Measurements from ENCODE around the gene WASF3.
A peak's percentile ranks its signal among the peaks of the same experiment; 100 is the strongest.

Gene WASF3

DNA sequence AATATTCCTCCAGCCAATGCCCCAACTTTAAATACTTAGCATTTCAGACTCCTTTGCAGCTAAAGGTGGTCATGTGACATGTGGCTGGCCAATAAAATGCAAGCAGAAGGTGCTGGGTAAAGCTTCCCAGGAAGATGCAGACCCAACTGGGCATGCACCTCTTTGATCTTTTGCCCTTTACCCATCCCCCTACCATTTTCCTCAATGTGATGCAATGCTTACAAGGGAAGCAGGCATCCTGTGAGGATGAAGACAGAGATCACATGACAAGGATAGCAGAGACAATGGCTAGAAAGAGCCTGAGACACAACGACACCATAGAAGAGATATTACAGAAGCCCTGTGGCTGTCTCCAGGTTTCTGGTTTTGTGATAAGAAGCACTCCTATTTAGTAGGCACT is 2.1 kb upstream of the WASF3 start:
- DNase-seq (ENCODE audit: low read depth in 1 of 2, low spot score in 1 of 2): no peak
- no peak overlapping the region for H3K27ac ChIP-seq (replicated peaks)
- no peak overlapping the region for H3K4me3 ChIP-seq (replicated peaks; ENCODE audit: insufficient read depth, low read length)
- H3K27me3 ChIP-seq (ENCODE audit: insufficient read depth, poor library complexity, severe bottlenecking): peaks cover 36% of the 10 kb centered on the region
- TF ChIP-seq GABPA (IDR thresholded peaks at IDR 0.05; ENCODE audit: low read depth): no peak
- TF ChIP-seq, protein P1, sequence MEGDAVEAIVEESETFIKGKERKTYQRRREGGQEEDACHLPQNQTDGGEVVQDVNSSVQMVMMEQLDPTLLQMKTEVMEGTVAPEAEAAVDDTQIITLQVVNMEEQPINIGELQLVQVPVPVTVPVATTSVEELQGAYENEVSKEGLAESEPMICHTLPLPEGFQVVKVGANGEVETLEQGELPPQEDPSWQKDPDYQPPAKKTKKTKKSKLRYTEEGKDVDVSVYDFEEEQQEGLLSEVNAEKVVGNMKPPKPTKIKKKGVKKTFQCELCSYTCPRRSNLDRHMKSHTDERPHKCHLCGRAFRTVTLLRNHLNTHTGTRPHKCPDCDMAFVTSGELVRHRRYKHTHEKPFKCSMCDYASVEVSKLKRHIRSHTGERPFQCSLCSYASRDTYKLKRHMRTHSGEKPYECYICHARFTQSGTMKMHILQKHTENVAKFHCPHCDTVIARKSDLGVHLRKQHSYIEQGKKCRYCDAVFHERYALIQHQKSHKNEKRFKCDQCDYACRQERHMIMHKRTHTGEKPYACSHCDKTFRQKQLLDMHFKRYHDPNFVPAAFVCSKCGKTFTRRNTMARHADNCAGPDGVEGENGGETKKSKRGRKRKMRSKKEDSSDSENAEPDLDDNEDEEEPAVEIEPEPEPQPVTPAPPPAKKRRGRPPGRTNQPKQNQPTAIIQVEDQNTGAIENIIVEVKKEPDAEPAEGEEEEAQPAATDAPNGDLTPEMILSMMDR (IDR thresholded peaks at IDR 0.05; ENCODE audit: insufficient read depth, low read length): no peak
- no peak for TF ChIP-seq SPI1 (IDR thresholded peaks at IDR 0.05; ENCODE audit: borderline replicate concordance, low read depth)
- no peak for TF ChIP-seq POLR2AphosphoS5 (IDR thresholded peaks at IDR 0.05; ENCODE audit: low read depth)
- TF ChIP-seq, protein P2, sequence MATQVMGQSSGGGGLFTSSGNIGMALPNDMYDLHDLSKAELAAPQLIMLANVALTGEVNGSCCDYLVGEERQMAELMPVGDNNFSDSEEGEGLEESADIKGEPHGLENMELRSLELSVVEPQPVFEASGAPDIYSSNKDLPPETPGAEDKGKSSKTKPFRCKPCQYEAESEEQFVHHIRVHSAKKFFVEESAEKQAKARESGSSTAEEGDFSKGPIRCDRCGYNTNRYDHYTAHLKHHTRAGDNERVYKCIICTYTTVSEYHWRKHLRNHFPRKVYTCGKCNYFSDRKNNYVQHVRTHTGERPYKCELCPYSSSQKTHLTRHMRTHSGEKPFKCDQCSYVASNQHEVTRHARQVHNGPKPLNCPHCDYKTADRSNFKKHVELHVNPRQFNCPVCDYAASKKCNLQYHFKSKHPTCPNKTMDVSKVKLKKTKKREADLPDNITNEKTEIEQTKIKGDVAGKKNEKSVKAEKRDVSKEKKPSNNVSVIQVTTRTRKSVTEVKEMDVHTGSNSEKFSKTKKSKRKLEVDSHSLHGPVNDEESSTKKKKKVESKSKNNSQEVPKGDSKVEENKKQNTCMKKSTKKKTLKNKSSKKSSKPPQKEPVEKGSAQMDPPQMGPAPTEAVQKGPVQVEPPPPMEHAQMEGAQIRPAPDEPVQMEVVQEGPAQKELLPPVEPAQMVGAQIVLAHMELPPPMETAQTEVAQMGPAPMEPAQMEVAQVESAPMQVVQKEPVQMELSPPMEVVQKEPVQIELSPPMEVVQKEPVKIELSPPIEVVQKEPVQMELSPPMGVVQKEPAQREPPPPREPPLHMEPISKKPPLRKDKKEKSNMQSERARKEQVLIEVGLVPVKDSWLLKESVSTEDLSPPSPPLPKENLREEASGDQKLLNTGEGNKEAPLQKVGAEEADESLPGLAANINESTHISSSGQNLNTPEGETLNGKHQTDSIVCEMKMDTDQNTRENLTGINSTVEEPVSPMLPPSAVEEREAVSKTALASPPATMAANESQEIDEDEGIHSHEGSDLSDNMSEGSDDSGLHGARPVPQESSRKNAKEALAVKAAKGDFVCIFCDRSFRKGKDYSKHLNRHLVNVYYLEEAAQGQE (IDR thresholded peaks at IDR 0.05; ENCODE audit: insufficient replicate concordance, low read depth): no peak

DNA sequence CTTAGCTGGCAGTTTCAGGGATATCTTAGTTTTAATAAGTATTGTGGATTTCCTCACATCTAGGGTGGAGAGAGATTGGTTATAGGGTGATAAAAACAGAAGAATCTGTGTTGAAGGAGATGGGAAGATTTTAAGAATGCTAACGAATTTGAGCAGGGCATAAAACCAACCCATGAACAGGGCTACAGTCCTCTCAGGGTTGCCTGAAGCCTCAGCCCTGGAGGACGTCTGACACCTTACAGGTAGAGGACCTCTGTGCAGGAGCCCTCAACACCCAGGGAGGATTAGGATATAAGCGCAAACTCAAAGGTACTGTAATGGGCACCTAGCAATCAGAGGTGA is 461 bp upstream of the WASF3 start:
- DNase-seq (ENCODE audit: low read depth in 1 of 2, low spot score in 1 of 2): no peak
- no peak for TF ChIP-seq SPI1 (IDR thresholded peaks at IDR 0.05; ENCODE audit: borderline replicate concordance, low read depth)
- TF ChIP-seq, protein P2 (IDR thresholded peaks at IDR 0.05; ENCODE audit: insufficient replicate concordance, low read depth): no peak
- TF ChIP-seq GABPA (IDR thresholded peaks at IDR 0.05; ENCODE audit: low read depth): no peak
- TF ChIP-seq, protein P1 (IDR thresholded peaks at IDR 0.05; ENCODE audit: insufficient read depth, low read length): no peak
- no peak for TF ChIP-seq POLR2AphosphoS5 (IDR thresholded peaks at IDR 0.05; ENCODE audit: low read depth)
- no peak overlapping the region for H3K27ac ChIP-seq (replicated peaks)
- peaks cover 38% of the 10 kb centered on the region for H3K27me3 ChIP-seq (ENCODE audit: insufficient read depth, poor library complexity, severe bottlenecking)
- no peak overlapping the region for H3K4me3 ChIP-seq (replicated peaks; ENCODE audit: insufficient read depth, low read length)

DNA sequence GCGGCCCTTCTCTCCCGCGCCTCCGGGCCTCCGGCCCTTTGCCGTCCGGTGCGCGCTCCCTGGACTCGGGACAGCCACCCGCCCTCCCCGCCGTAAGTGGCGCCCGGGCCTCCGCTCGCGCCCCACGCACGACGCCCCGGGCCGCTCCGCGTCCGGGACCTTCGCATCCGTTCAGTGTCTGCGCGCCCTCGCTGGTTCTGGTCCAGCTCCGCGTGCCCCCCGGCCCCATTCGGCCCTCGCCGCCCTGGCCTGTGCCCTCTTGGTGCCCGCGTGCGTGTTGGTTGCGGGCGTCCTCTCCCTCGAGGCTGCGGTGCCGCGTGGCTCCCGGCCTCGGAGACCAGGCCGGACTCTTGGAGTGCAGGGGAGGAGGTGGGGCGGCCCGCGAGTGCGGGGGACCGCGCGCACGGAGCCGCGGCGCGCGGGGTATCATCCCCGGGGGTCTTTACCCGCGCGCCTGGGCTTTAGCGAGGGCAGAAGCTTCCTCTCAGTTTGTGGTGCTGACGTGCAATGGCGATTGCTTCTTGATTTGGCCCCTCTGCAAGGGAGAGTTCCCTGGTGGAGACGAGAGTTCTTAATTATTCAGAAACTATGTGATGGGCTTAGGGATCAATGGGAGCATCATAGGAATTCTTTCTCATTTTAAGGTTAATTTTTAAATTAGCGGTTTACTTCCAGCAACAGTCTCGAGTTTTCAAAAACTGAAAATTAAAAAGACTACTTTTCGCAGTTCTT is 757 bp downstream of the WASF3 start:
- no peak for TF ChIP-seq GABPA (IDR thresholded peaks at IDR 0.05; ENCODE audit: low read depth)
- TF ChIP-seq, protein P2 (IDR thresholded peaks at IDR 0.05; ENCODE audit: insufficient replicate concordance, low read depth): no peak
- no peak for TF ChIP-seq POLR2AphosphoS5 (IDR thresholded peaks at IDR 0.05; ENCODE audit: low read depth)
- TF ChIP-seq SPI1 (IDR thresholded peaks at IDR 0.05; ENCODE audit: borderline replicate concordance, low read depth): no peak
- TF ChIP-seq, protein P1 (IDR thresholded peaks at IDR 0.05; ENCODE audit: insufficient read depth, low read length): no peak
- H3K27ac ChIP-seq (replicated peaks): no peak overlapping the region
- H3K4me3 ChIP-seq (replicated peaks; ENCODE audit: insufficient read depth, low read length): peak overlapping the region; percentile 31
- DNase-seq (ENCODE audit: low read depth in 1 of 2, low spot score in 1 of 2): no peak
- peaks cover 38% of the 10 kb centered on the region for H3K27me3 ChIP-seq (ENCODE audit: insufficient read depth, poor library complexity, severe bottlenecking)
